ENCODE data around the gene CLEC3B.
"Not testable (repeated sequence)": the region's sequence is repeated elsewhere in the genome, so short reads cannot be mapped to it uniquely, and the experiment has no call there.

Gene CLEC3B

GRCh38 chr3:45075821-45076625 is 49.9 kb downstream of the CLEC3B start:
- no peak overlapping the region for H3K4me3 ChIP-seq (ENCODE audit: low read depth, low read length)
- TF ChIP-seq CTCF (IDR thresholded peaks at IDR 0.05; ENCODE audit: borderline replicate concordance, insufficient read depth, low read depth, low read length) = no peak

GRCh38 chr3:45078256-45078655 is 52.2 kb downstream of the CLEC3B start:
- H3K4me3 ChIP-seq (ENCODE audit: low read depth, low read length) = not testable (repeated sequence)

- H3K4me3 ChIP-seq (ENCODE audit: low read depth, low read length) = no peak overlapping the region
- TF ChIP-seq CTCF (IDR thresholded peaks at IDR 0.05; ENCODE audit: borderline replicate concordance, insufficient read depth, low read depth, low read length) = no peak
Observed at GRCh38 chr3:45078910-45079522, 52.9 kb downstream of the CLEC3B start.

- TF ChIP-seq CTCF (IDR thresholded peaks at IDR 0.05; ENCODE audit: borderline replicate concordance, insufficient read depth, low read depth, low read length) = no peak
- no peak overlapping the region for H3K4me3 ChIP-seq (ENCODE audit: low read depth, low read length)
Observed at GRCh38 chr3:45079715-45080114, 53.6 kb downstream of the CLEC3B start.

GRCh38 chr3:45080824-45081223 is 54.7 kb downstream of the CLEC3B start:
- no peak overlapping the region for H3K4me3 ChIP-seq (ENCODE audit: low read depth, low read length)
- no peak for TF ChIP-seq CTCF (IDR thresholded peaks at IDR 0.05; ENCODE audit: borderline replicate concordance, insufficient read depth, low read depth, low read length)

- TF ChIP-seq CTCF (IDR thresholded peaks at IDR 0.05; ENCODE audit: borderline replicate concordance, insufficient read depth, low read depth, low read length) = no peak
- H3K4me3 ChIP-seq (ENCODE audit: low read depth, low read length) = no peak overlapping the region
Observed at GRCh38 chr3:45081506-45082141, 55.5 kb downstream of the CLEC3B start.

- TF ChIP-seq CTCF (IDR thresholded peaks at IDR 0.05; ENCODE audit: borderline replicate concordance, insufficient read depth, low read depth, low read length) = no peak
- no peak overlapping the region for H3K4me3 ChIP-seq (ENCODE audit: low read depth, low read length)
Observed at GRCh38 chr3:45082142-45082538, 56.0 kb downstream of the CLEC3B start.
